SU-DHL-6 (cell line): ENCODE data around the gene SNRNP48.

ENCODE experiments used
- H2AFZ ChIP-seq: fragments of 200-600 bp; sonication (generic); 2 replicates; pipeline ENCODE4 v1.6.1; 2014; ENCODE audit warnings: low read depth, mild to moderate bottlenecking, moderate library complexity, mixed read lengths, antibody characterized with exemption, low read length; ENCODE audit not compliant: severe bottlenecking
- H3F3A ChIP-seq: fragments of 200-600 bp; shearing (Covaris generic); 2 replicates; pipeline ENCODE4 v1.6.0; 2016; ENCODE audit warnings: antibody characterized with exemption, mild to moderate bottlenecking; ENCODE audit not compliant: insufficient read depth
- H3K27ac ChIP-seq: fragments of 200-600 bp; sonication (generic); 2 replicates; pipeline ENCODE4 v1.5.1; 2016; ENCODE audit warnings: low read depth, mild to moderate bottlenecking, low read length, moderate library complexity, mixed read lengths
- H3K27me3 ChIP-seq: fragments of 200-600 bp; sonication (generic), shearing (Covaris generic); 2 replicates; pipeline ENCODE4 v1.6.0; 2014; ENCODE audit warnings: mild to moderate bottlenecking, low read length
- H3K36me3 ChIP-seq: fragments of 200-600 bp; sonication (generic); 2 replicates; pipeline ENCODE4 v1.6.1; 2014; ENCODE audit warnings: mild to moderate bottlenecking, low read length, mixed read lengths
- H3K4me2 ChIP-seq: fragments of 300-600, 200-600 bp; shearing (Covaris generic), sonication (generic); 2 replicates; pipeline ENCODE4 v1.6.0; 2014; ENCODE audit warnings: low read length, low read depth, mild to moderate bottlenecking; ENCODE audit not compliant: poor library complexity, severe bottlenecking
- H3K4me3 ChIP-seq: fragments of 200-600 bp; sonication (generic); 2 replicates; pipeline ENCODE4 v1.5.1; 2014; ENCODE audit warnings: antibody characterized with exemption, low read length, mild to moderate bottlenecking, mixed read lengths; ENCODE audit not compliant: insufficient read depth, poor library complexity, severe bottlenecking
- H3K79me2 ChIP-seq: fragments of 200-600 bp; sonication (generic); 2 replicates; pipeline ENCODE4 v1.6.1; 2014; ENCODE audit warnings: mild to moderate bottlenecking, low read length, moderate library complexity; ENCODE audit not compliant: insufficient read depth
- H3K9ac ChIP-seq: fragments of 200-600 bp; sonication (generic); 2 replicates; pipeline ENCODE4 v1.7.0; 2014; ENCODE audit warnings: mild to moderate bottlenecking, low read length
- H3K9me2 ChIP-seq: fragments of 200-600 bp; sonication (generic); replicated peaks from 2 replicates; pipeline ENCODE4 v1.6.1; 2014; ENCODE audit warnings: low read length; ENCODE audit not compliant: insufficient read depth
- H3K9me3 ChIP-seq: fragments of 200-600 bp; sonication (generic); 2 replicates; pipeline ENCODE4 v1.6.1; 2014; ENCODE audit warnings: low read length, mixed read lengths; ENCODE audit not compliant: insufficient read depth
- H4K20me1 ChIP-seq: fragments of 200-600 bp; sonication (generic); 2 replicates; pipeline ENCODE4 v1.6.1; 2014; ENCODE audit warnings: low read depth, mild to moderate bottlenecking, antibody characterized with exemption, low read length, moderate library complexity, mixed read lengths
- EZH2phosphoT487 ChIP-seq: fragments of 200-600 bp; sonication (generic), shearing (Covaris generic); conservative IDR thresholded peaks from 2 replicates; pipeline ENCODE4 v1.6.1; 2018; ENCODE audit warnings: mild to moderate bottlenecking, antibody characterized with exemption, low read length, moderate library complexity, mixed read lengths
- TF ChIP-seq, protein P1 (sequence below): fragments of 200-600 bp; sonication (generic); IDR thresholded peaks from one replicate; pipeline ENCODE4 v1.5.1; 2017; ENCODE audit warnings: antibody characterized with exemption, mild to moderate bottlenecking, low read length, moderate library complexity; ENCODE audit not compliant: insufficient read depth, poor library complexity, severe bottlenecking

SNRNP48 gene

DNA sequence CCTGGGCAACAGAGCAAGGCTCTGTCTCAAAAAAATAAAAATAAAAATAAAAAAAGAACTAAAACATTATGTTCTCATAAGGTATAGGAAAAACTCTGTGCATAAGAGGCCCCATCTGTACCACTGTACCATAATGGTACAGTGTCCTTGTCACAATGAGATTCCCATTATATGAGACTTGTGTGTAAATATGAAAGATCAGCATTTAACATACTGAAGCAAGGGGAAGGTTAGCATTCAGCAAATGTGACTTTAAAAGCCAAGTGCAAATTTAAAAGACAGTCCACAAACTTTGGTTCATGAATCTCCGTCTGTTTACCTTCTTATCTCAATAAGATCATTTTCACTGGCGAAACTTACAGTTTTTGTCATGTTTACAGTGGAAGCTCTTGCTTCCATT is 32.3 kb upstream of the SNRNP48 start:
- H3K79me2 ChIP-seq: no peaks in the 10 kb centered on the region
- H3K27me3 ChIP-seq: no peaks in the 10 kb centered on the region
- no peak for TF ChIP-seq EZH2phosphoT487
- TF ChIP-seq, protein P1, sequence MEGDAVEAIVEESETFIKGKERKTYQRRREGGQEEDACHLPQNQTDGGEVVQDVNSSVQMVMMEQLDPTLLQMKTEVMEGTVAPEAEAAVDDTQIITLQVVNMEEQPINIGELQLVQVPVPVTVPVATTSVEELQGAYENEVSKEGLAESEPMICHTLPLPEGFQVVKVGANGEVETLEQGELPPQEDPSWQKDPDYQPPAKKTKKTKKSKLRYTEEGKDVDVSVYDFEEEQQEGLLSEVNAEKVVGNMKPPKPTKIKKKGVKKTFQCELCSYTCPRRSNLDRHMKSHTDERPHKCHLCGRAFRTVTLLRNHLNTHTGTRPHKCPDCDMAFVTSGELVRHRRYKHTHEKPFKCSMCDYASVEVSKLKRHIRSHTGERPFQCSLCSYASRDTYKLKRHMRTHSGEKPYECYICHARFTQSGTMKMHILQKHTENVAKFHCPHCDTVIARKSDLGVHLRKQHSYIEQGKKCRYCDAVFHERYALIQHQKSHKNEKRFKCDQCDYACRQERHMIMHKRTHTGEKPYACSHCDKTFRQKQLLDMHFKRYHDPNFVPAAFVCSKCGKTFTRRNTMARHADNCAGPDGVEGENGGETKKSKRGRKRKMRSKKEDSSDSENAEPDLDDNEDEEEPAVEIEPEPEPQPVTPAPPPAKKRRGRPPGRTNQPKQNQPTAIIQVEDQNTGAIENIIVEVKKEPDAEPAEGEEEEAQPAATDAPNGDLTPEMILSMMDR: no peak
- H2AFZ ChIP-seq: no peak overlapping the region
- no peaks in the 10 kb centered on the region for H3K36me3 ChIP-seq
- no peaks in the 10 kb centered on the region for H3K9me2 ChIP-seq
- no peak overlapping the region for H3K4me3 ChIP-seq
- H3K4me2 ChIP-seq: no peak overlapping the region
- no peaks in the 10 kb centered on the region for H4K20me1 ChIP-seq
- no peak overlapping the region for H3K9ac ChIP-seq
- no peaks in the 10 kb centered on the region for H3K9me3 ChIP-seq
- H3K27ac ChIP-seq: no peak overlapping the region
- no peaks in the 10 kb centered on the region for H3F3A ChIP-seq

DNA sequence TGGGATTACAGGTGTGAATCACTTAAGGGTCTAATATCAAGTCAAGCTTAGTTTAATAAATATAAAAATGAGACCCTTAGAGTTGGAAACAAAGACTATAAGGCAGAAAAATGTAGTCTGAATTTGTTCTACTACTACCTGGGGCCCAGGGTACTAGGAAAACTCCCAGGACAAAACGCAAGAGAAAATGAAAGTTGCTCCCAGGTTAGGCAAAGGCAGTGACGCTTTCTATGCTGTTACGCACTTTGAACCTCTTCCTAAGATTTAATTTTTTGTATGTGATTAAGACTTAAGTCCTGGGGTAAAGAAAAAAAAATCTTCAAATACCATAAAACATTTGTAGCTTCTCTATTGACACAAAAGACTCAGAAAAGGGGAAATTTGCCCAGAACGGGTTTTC is 31.2 kb upstream of the SNRNP48 start:
- H3K9ac ChIP-seq: no peak overlapping the region
- H3K9me2 ChIP-seq: no peaks in the 10 kb centered on the region
- H2AFZ ChIP-seq: no peak overlapping the region
- H3K4me2 ChIP-seq: no peak overlapping the region
- H3F3A ChIP-seq: no peaks in the 10 kb centered on the region
- no peak for TF ChIP-seq EZH2phosphoT487
- TF ChIP-seq, protein P1: no peak
- H3K27me3 ChIP-seq: no peaks in the 10 kb centered on the region
- H3K27ac ChIP-seq: no peak overlapping the region
- H3K9me3 ChIP-seq: no peaks in the 10 kb centered on the region
- no peaks in the 10 kb centered on the region for H4K20me1 ChIP-seq
- H3K4me3 ChIP-seq: no peak overlapping the region
- no peaks in the 10 kb centered on the region for H3K36me3 ChIP-seq
- no peaks in the 10 kb centered on the region for H3K79me2 ChIP-seq

DNA sequence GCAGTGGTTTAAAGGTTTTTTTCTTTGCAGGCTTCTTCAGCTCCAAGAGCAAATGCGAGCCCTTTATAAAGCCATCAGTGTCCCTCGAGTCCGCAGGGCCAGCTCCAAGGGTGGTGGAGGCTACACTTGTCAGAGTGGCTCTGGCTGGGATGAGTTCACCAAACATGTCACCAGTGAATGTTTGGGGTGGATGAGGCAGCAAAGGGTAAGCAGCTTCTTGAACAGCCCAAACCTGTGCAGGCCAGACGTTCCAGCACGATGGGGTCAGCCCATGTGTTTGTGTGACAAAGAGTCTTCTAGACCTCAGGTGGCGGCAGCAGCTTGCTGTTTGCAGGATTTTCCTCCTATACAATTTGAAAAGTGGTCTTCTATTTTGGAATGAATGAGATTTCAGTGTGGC is 30.8 kb upstream of the SNRNP48 start:
- Histone ChIP-seq H3K36me3 (no peaks in the 10 kb centered on the region), H3K4me2 (no peak overlapping the region), H3K9me3 (no peaks in the 10 kb centered on the region), H3K27me3 (no peaks in the 10 kb centered on the region), H3K9me2 (no peaks in the 10 kb centered on the region), H3K27ac (no peak overlapping the region), H3K9ac (no peak overlapping the region), H2AFZ (no peak overlapping the region), H3K4me3 (no peak overlapping the region), H4K20me1 (no peaks in the 10 kb centered on the region), H3F3A (no peaks in the 10 kb centered on the region), H3K79me2 (no peaks in the 10 kb centered on the region)
- TF ChIP-seq EZH2phosphoT487: no peak
- TF ChIP-seq, protein P1: no peak
